HepG2 (cell line): Measurements from ENCODE around the gene STK32B. TPM values are rescaled to one million over a fixed set of nuclear protein-coding genes. Genes with fewer than 3 reads are reported as not detected.

Experiments used
- ATAC-seq: fragments of 200-7000 bp; cut with Tn5 transposase; 3 replicates; pipeline ENCODE4 v1.9.1; 2020; ENCODE audit warnings: mild to moderate bottlenecking, moderate library complexity
- BruUV-seq: library from RNA; stranded (reverse); fragments of 400-500 nt; replicated peaks from 2 replicates; lab custom pipeline; 2021; lab: Mats Ljungman, UMichigan
- CTCF ChIA-PET: fragments of 300-600 bp; formaldehyde crosslinking; extraction: SDS; loops from one replicate; lab custom pipeline; 2021; ENCODE audit warnings: low total read pairs, inconsistent platforms, low intra/inter-chr PET ratio; lab: Yijun Ruan, JAX
- POLR2A ChIA-PET: fragments of 350-600 bp; sonication (Branson Sonifier 250); formaldehyde crosslinking; loops from one replicate; lab custom pipeline; 2020; ENCODE audit warnings: antibody characterized with exemption, inconsistent platforms; lab: Yijun Ruan, JAX
- DNase-seq: peaks from one replicate; pipeline ENCODE4 v3.0.0-alpha.2; 2015; ENCODE audit warnings: low spot score
- FAIRE-seq: peaks from 3 replicates; lab custom pipeline; 2011; peaks lifted over from hg19 to GRCh38; lab: Jason Lieb, UNC
- H2AFZ ChIP-seq: one replicate; pipeline ENCODE4 v1.6.1; 2011; ENCODE audit warnings: low read length, inconsistent platforms
- H3K27ac ChIP-seq: fragments of 300-600 bp; 3 replicates; pipeline ENCODE4 v1.8.0; 2011; ENCODE audit warnings: mixed run types, mild to moderate bottlenecking, mixed read lengths, low read length, inconsistent platforms; ENCODE audit not compliant: insufficient read depth; ENCODE audit errors: extremely low read length
- H3K27me3 ChIP-seq, 2 experiments: fragments of 200-600 bp in 1 of 2; 2 replicates in 1 of 2; 3 replicates in 1 of 2; pipeline versions ENCODE4 v1.6.0 to v1.8.0; 2011; ENCODE audit warnings: low read length in 2 of 2, mild to moderate bottlenecking in 2 of 2, moderate library complexity in 2 of 2, inconsistent platforms in 1 of 2; ENCODE audit not compliant: insufficient read depth in 2 of 2, control insufficient read depth in 1 of 2
- H3K36me3 ChIP-seq, 2 experiments: fragments of 200-600 bp in 1 of 2; replicated peaks in 1 of 2; 2 replicates in 1 of 2; 3 replicates in 1 of 2; pipeline versions ENCODE4 v1.5.1 to v1.8.0; 2011; ENCODE audit warnings: low read length in 2 of 2, inconsistent platforms in 1 of 2; ENCODE audit not compliant: insufficient read depth in 2 of 2, control insufficient read depth in 1 of 2
- H3K4me1 ChIP-seq: 2 replicates; pipeline ENCODE4 v1.5.1; 2012; ENCODE audit warnings: low read length, inconsistent platforms; ENCODE audit not compliant: insufficient read depth
- H3K4me2 ChIP-seq: 2 replicates; pipeline ENCODE4 v1.6.0; 2011; ENCODE audit warnings: low read depth, low read length, inconsistent platforms
- H3K4me3 ChIP-seq, 3 experiments: fragments of 200-600 bp in 1 of 3; sonication (generic), shearing (Covaris generic) in 1 of 3; replicated peaks in 1 of 3; 2 replicates each; pipeline ENCODE4 v1.5.1; 2011 to 2016; ENCODE audit warnings: low read length in 3 of 3, inconsistent platforms in 2 of 3, low read depth in 2 of 3, mild to moderate bottlenecking in 2 of 3, control low read depth in 1 of 3, mixed read lengths in 1 of 3; ENCODE audit not compliant: insufficient read depth in 1 of 3
- H3K79me2 ChIP-seq: one replicate; pipeline ENCODE4 v1.6.1; 2011; ENCODE audit warnings: low read length, inconsistent platforms; ENCODE audit not compliant: insufficient read depth
- H3K9ac ChIP-seq: 2 replicates; pipeline ENCODE4 v1.6.0; 2011; ENCODE audit warnings: mild to moderate bottlenecking, low read depth, low read length, inconsistent platforms; ENCODE audit not compliant: insufficient read depth
- H3K9me3 ChIP-seq: 2 replicates; pipeline ENCODE4 v1.5.1; 2012; ENCODE audit warnings: mild to moderate bottlenecking, low read length
- H4K20me1 ChIP-seq: 2 replicates; pipeline ENCODE4 v1.6.0; 2011; ENCODE audit warnings: inconsistent platforms, mild to moderate bottlenecking, low read length, moderate library complexity; ENCODE audit not compliant: insufficient read depth
- AHR ChIP-seq: IDR thresholded peaks from 2 replicates; pipeline ENCODE4 v1.6.1; 2018; ENCODE audit warnings: missing genetic modification reagents, missing compliant biosample characterization
- CBX5 ChIP-seq: sonication (generic); formaldehyde crosslinking; IDR thresholded peaks from 2 replicates; pipeline ENCODE4 v1.4.0; 2020; ENCODE audit warnings: missing genetic modification reagents, borderline replicate concordance
- FOXA1 ChIP-seq, 2 experiments: fragments of 450-650 bp in 1 of 2; sonication (generic) in 1 of 2; formaldehyde crosslinking in 1 of 2; IDR thresholded peaks; 2 replicates each; pipeline versions ENCODE4 v1.4.0 to v1.6.1; 2016 to 2020; ENCODE audit warnings: missing genetic modification reagents in 1 of 2
- FOXO1 ChIP-seq: sonication (generic); formaldehyde crosslinking; IDR thresholded peaks from 2 replicates; pipeline ENCODE4 v1.4.0; 2020; ENCODE audit warnings: missing genetic modification reagents
- KDM2A ChIP-seq: sonication (generic); formaldehyde crosslinking; IDR thresholded peaks from 2 replicates; pipeline ENCODE4 v1.4.0; 2020; ENCODE audit warnings: low read depth, missing genetic modification reagents, borderline replicate concordance
- MIER2 ChIP-seq: IDR thresholded peaks from 2 replicates; pipeline ENCODE4 v1.6.1; 2016; ENCODE audit warnings: missing biosample characterization, missing genetic modification reagents
- MIER3 ChIP-seq: IDR thresholded peaks from 2 replicates; pipeline ENCODE4 v1.6.1; 2016; ENCODE audit warnings: missing compliant biosample characterization, borderline replicate concordance
- MIXL1 ChIP-seq: IDR thresholded peaks from 2 replicates; pipeline ENCODE4 v1.6.1; 2016
- MXI1 ChIP-seq: IDR thresholded peaks from 3 replicates; pipeline ENCODE4 v1.6.1; 2012; ENCODE audit warnings: low read depth, low read length, inconsistent platforms, borderline replicate concordance
- NFKBIZ ChIP-seq: IDR thresholded peaks from 2 replicates; pipeline ENCODE4 v1.6.1; 2018; ENCODE audit warnings: missing genetic modification reagents, missing compliant biosample characterization
- NONO ChIP-seq, 2 experiments: fragments of 450-650 bp in 1 of 2; sonication (generic) in 1 of 2; formaldehyde crosslinking in 1 of 2; IDR thresholded peaks in 1 of 2; conservative IDR thresholded peaks in 1 of 2; 2 replicates each; pipeline versions ENCODE4 v1.6.1 to v1.8.0; 2017 to 2022; ENCODE audit warnings: mild to moderate bottlenecking in 1 of 2, missing genetic modification reagents in 1 of 2, moderate library complexity in 1 of 2
- SP1 ChIP-seq, 2 experiments: fragments of 450-650 bp in 1 of 2; sonication (generic) in 1 of 2; formaldehyde crosslinking in 1 of 2; IDR thresholded peaks; 2 replicates each; pipeline versions ENCODE4 v1.4.0 to v1.6.1; 2016 to 2020; ENCODE audit warnings: missing genetic modification reagents in 1 of 2
- ZNF24 ChIP-seq: fragments of 450-650 bp; IDR thresholded peaks from 2 replicates; pipeline ENCODE4 v1.6.1; 2017; ENCODE audit warnings: antibody characterized with exemption, mild to moderate bottlenecking
- ZNF550 ChIP-seq: sonication (generic); formaldehyde crosslinking; IDR thresholded peaks from 2 replicates; pipeline ENCODE4 v1.4.0; 2020; ENCODE audit warnings: mild to moderate bottlenecking, missing genetic modification reagents, borderline replicate concordance
- ZNF839 ChIP-seq: sonication (generic); formaldehyde crosslinking; IDR thresholded peaks from 2 replicates; pipeline ENCODE4 v1.4.0; 2020; ENCODE audit warnings: missing genetic modification reagents, mild to moderate bottlenecking, borderline replicate concordance
- ZSCAN21 ChIP-seq: sonication (generic); formaldehyde crosslinking; IDR thresholded peaks from 2 replicates; pipeline ENCODE4 v1.8.0; 2022; ENCODE audit warnings: mild to moderate bottlenecking, missing genetic modification reagents, moderate library complexity, borderline replicate concordance
- WGBS: methylation state at CpG from one replicate; pipeline ENCODE4 v1.1.6; 2017; ENCODE audit warnings: low lambda C conversion rate; 5-methylcytosine and 5-hydroxymethylcytosine counted together
- in situ Hi-C: cut with HindIII; loops from 2 replicates; pipeline ENCODE4 v1.10.0; 2017; ENCODE audit warnings: low pct_unique_long_range_greater_than_20kb; ENCODE audit not compliant: extremely low pct_ligation_motif_present
- intact Hi-C: fragments of 100-400 bp; cut with micrococcal nuclease; formaldehyde crosslinking; loops from one replicate; pipeline ENCODE4 v1.10.0; 2022; ENCODE audit not compliant: unreplicated experiment
- polyA plus RNA-seq, 8 experiments: library from polyadenylated mRNA; depleted of rRNA in 3 of 8; stranded (reverse) in 7 of 8; unstranded in 1 of 8; fragments of >200 nt; fragmentation: Illumina TruSeq in 4 of 8; extraction: Trizol in 4 of 8; gene quantifications; 2 replicates each; pipeline versions ENCODE4 v1.2.1 to v1.2.3, GENCODE V29; 2011 to 2016; ENCODE audit warnings: low read depth in 4 of 8, missing spikeins in 1 of 8, mixed read lengths in 1 of 8; ENCODE audit not compliant: insufficient read depth in 1 of 8
- total RNA-seq, 5 experiments: library from RNA; depleted of rRNA; stranded (reverse); fragments of >200 nt; fragmentation: Illumina TruSeq; extraction: Trizol; gene quantifications; 2 replicates each; pipeline ENCODE4 v1.2.3, GENCODE V29; 2016; ENCODE audit warnings: low read depth in 1 of 5
- TF ChIP-seq, protein P1 (sequence below): sonication (generic); formaldehyde crosslinking; IDR thresholded peaks from 2 replicates; pipeline ENCODE4 v1.5.1; 2020; ENCODE audit warnings: missing genetic modification reagents, mild to moderate bottlenecking, borderline replicate concordance
- TF ChIP-seq, protein P2 (sequence below): sonication (generic); formaldehyde crosslinking; IDR thresholded peaks from 2 replicates; pipeline ENCODE4 v1.8.0; 2022; ENCODE audit warnings: mild to moderate bottlenecking, missing genetic modification reagents; ENCODE audit not compliant: insufficient replicate concordance
- TF ChIP-seq, protein P3 (sequence below): sonication (generic); formaldehyde crosslinking; IDR thresholded peaks from 2 replicates; pipeline ENCODE4 v1.4.0; 2020; ENCODE audit warnings: missing genetic modification reagents, low read depth, mild to moderate bottlenecking, borderline replicate concordance

STK32B gene
- total and polyA plus RNA-seq, 2 of the 13 experiments (the other 11 are each of a cell fraction or from before 2014, with no cell fraction given), result not detected

DNA sequence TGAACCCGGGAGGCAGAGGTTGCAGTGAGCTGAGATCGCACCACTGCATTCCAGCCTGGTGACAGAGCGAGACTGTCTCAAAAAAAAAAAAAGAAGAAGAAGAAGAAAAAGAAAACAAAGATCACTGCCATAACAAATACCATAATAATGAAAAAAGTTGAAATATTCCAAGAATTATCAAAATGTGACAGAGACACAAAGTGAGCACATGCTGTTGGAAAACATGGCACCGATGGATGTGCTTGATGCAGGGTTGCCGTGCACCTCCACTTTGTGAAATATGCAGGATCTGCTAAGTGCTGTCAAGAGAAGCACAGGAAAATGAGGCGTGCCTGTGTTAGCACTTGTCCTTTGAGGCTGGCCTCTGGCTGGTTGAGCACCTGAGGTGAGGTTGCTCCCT lies 133.3 kb downstream of the STK32B start (continued):
- TF ChIP-seq, protein P1, sequence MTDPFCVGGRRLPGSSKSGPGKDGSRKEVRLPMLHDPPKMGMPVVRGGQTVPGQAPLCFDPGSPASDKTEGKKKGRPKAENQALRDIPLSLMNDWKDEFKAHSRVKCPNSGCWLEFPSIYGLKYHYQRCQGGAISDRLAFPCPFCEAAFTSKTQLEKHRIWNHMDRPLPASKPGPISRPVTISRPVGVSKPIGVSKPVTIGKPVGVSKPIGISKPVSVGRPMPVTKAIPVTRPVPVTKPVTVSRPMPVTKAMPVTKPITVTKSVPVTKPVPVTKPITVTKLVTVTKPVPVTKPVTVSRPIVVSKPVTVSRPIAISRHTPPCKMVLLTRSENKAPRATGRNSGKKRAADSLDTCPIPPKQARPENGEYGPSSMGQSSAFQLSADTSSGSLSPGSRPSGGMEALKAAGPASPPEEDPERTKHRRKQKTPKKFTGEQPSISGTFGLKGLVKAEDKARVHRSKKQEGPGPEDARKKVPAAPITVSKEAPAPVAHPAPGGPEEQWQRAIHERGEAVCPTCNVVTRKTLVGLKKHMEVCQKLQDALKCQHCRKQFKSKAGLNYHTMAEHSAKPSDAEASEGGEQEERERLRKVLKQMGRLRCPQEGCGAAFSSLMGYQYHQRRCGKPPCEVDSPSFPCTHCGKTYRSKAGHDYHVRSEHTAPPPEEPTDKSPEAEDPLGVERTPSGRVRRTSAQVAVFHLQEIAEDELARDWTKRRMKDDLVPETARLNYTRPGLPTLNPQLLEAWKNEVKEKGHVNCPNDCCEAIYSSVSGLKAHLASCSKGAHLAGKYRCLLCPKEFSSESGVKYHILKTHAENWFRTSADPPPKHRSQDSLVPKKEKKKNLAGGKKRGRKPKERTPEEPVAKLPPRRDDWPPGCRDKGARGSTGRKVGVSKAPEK (CRISPR knock-in tag), result no peak
- no peak for TF ChIP-seq NFKBIZ
- no peak for TF ChIP-seq MXI1
- TF ChIP-seq AHR (CRISPR knock-in tag), result no peak
- no peak for TF ChIP-seq ZSCAN21 (CRISPR knock-in tag)

DNA sequence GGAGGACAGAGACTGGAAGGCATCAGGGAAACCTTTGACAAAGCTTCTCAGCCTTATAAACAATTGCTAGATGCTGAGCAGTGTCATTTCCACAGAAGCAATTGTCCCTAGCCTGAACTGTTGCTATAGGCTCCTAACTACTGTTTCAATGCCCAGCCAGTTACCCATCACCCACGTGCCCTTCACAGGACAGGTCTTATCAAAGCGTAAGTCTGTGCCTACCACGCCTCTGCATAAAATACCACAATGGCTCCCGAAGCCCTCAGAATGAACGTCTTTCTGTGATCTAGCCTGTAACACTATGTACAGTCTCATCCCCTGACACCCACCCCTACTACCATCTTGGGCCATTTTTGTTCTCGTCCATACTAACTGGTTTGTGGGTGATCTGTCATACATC lies 134.3 kb downstream of the STK32B start:
- no TSS peak for BruUV-seq
- intact Hi-C loops, result no loop called here
- DNase-seq, result no peak
- ChIA-PET POLR2A (no interaction called here), CTCF (no interaction called here)
- in situ Hi-C loops, result no loop called here
- no peak overlapping the region for H2AFZ ChIP-seq
- WGBS, result 6% methylated on average over 6 of the region's 6 CpGs
- FAIRE-seq, result no peak
- ATAC-seq, result no peak
- no peak overlapping the region for H3K9ac ChIP-seq
- no peaks in the 10 kb centered on the region for H4K20me1 ChIP-seq
- no peaks in the 10 kb centered on the region for H3K9me3 ChIP-seq
- H3K4me3 ChIP-seq, result no peak overlapping the region
- H3K36me3 ChIP-seq, result no peaks in the 10 kb centered on the region
- no peaks in the 10 kb centered on the region for H3K79me2 ChIP-seq
- no peaks in the 10 kb centered on the region for H3K4me1 ChIP-seq
- peaks cover 8 to 34% of the 10 kb centered on the region in 2 experiments; a peak in 3 of 5 replicates for H3K27me3 ChIP-seq
- H3K27ac ChIP-seq, result no peak overlapping the region
- H3K4me2 ChIP-seq, result no peak overlapping the region
- no peak for TF ChIP-seq NONO (IDR thresholded peaks at IDR 0.05)
- no peak for TF ChIP-seq NONO (CRISPR knock-in tag; conservative IDR thresholded peaks at IDR 0.05)
- no peak for TF ChIP-seq MIER2 (CRISPR knock-in tag)
- no peak for TF ChIP-seq KDM2A
- TF ChIP-seq, protein P2, sequence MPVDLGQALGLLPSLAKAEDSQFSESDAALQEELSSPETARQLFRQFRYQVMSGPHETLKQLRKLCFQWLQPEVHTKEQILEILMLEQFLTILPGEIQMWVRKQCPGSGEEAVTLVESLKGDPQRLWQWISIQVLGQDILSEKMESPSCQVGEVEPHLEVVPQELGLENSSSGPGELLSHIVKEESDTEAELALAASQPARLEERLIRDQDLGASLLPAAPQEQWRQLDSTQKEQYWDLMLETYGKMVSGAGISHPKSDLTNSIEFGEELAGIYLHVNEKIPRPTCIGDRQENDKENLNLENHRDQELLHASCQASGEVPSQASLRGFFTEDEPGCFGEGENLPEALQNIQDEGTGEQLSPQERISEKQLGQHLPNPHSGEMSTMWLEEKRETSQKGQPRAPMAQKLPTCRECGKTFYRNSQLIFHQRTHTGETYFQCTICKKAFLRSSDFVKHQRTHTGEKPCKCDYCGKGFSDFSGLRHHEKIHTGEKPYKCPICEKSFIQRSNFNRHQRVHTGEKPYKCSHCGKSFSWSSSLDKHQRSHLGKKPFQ (CRISPR knock-in tag), result no peak
- no peak for TF ChIP-seq MIER3 (CRISPR knock-in tag)
- TF ChIP-seq, protein P3, sequence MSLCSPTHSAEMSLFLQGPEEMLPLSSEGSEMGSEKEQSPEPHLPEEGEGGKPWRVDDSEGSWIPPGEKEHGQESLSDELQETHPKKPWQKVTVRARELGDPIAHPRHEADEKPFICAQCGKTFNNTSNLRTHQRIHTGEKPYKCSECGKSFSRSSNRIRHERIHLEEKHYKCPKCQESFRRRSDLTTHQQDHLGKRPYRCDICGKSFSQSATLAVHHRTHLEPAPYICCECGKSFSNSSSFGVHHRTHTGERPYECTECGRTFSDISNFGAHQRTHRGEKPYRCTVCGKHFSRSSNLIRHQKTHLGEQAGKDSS (CRISPR knock-in tag), result no peak
- no peak for TF ChIP-seq ZNF550 (CRISPR knock-in tag)
- no peak for TF ChIP-seq SP1 (IDR thresholded peaks at IDR 0.05)
- TF ChIP-seq SP1 (CRISPR knock-in tag; IDR thresholded peaks at IDR 0.05), result no peak
- no peak for TF ChIP-seq ZNF24
- TF ChIP-seq MIXL1 (CRISPR knock-in tag), result no peak
- no peak for TF ChIP-seq FOXA1 (IDR thresholded peaks at IDR 0.05)
- no peak for TF ChIP-seq FOXA1 (CRISPR knock-in tag; IDR thresholded peaks at IDR 0.05)
- no peak for TF ChIP-seq FOXO1 (CRISPR knock-in tag)
- no peak for TF ChIP-seq CBX5 (CRISPR knock-in tag)
- no peak for TF ChIP-seq ZNF839
